Hematopoietic multipotent progenitor cell (in vitro differentiated cells): ENCODE measurements around the gene LHX4. TPM values are rescaled to one million over a fixed set of nuclear protein-coding genes. Genes with fewer than 3 reads are reported as not detected.

ENCODE experiments used
- DNase-seq, 3 donors: peaks; one replicate each; pipeline ENCODE4 v3.0.0-alpha.2; 2011 to 2015; ENCODE audit warnings: low read depth in 2 of 3, low spot score in 2 of 3
- total RNA-seq: library from RNA; depleted of rRNA; stranded (reverse); fragments of >200 nt; gene quantifications from one replicate; pipeline ENCODE4 v1.2.3, GENCODE V29; 2012

Gene LHX4
- total RNA-seq, 1 donor: under 0.01 TPM

- no peak for DNase-seq
These were observed 24.8 kb downstream of the LHX4 start for GRCh38 chr1:180254854-180255253.

GRCh38 chr1:180255536-180256340 lies 25.7 kb downstream of the LHX4 start:
- no peak for DNase-seq

- DNase-seq: no peak
These were observed 26.4 kb downstream of the LHX4 start for GRCh38 chr1:180256341-180257027.

- no peak for DNase-seq
These were observed 26.9 kb downstream of the LHX4 start for GRCh38 chr1:180257028-180257386.

- DNase-seq: no peak
These were observed 27.4 kb downstream of the LHX4 start for GRCh38 chr1:180257486-180257885.

GRCh38 chr1:180258290-180258689 lies 28.2 kb downstream of the LHX4 start:
- DNase-seq: no peak

- no peak for DNase-seq
These were observed 28.9 kb downstream of the LHX4 start for GRCh38 chr1:180258935-180259334.

GRCh38 chr1:180259431-180260338 lies 29.6 kb downstream of the LHX4 start:
- DNase-seq: no peak

GRCh38 chr1:180260541-180260940 lies 30.5 kb downstream of the LHX4 start:
- no peak for DNase-seq

- DNase-seq: no peak
These were observed 31.0 kb downstream of the LHX4 start for GRCh38 chr1:180261030-180261429.

GRCh38 chr1:180261524-180262155 lies 31.6 kb downstream of the LHX4 start:
- no peak for DNase-seq

GRCh38 chr1:180262628-180263488 lies 32.8 kb downstream of the LHX4 start:
- DNase-seq: no peak

GRCh38 chr1:180264595-180264994 lies 34.5 kb downstream of the LHX4 start:
- no peak for DNase-seq

GRCh38 chr1:180265201-180265600 lies 35.1 kb downstream of the LHX4 start:
- no peak for DNase-seq

- DNase-seq: no peak
These were observed 35.8 kb downstream of the LHX4 start for GRCh38 chr1:180265871-180266270.

GRCh38 chr1:180266275-180267210 lies 36.5 kb downstream of the LHX4 start:
- DNase-seq: no peak

- DNase-seq: no peak
These were observed 37.1 kb downstream of the LHX4 start for GRCh38 chr1:180267211-180267561.

GRCh38 chr1:180267761-180268555 lies 37.9 kb downstream of the LHX4 start:
- no peak for DNase-seq
